B cell (primary cell): ENCODE results near the gene MUC5AC. TPM values are rescaled to one million over a fixed set of nuclear protein-coding genes. Genes with fewer than 3 reads are reported as not detected.

ENCODE experiments used
- ATAC-seq: fragments of 200-7000 bp; cut with Tn5 transposase; one replicate; pipeline ENCODE4 v1.10.0; 2021; ENCODE audit warnings: low read depth, mild to moderate bottlenecking, moderate number of reproducible peaks, moderate library complexity
- CTCF ChIA-PET: fragments of 350-600 bp; sonication (Branson Sonifier 250); formaldehyde crosslinking; loops from one replicate; lab custom pipeline; 2021; ENCODE audit warnings: antibody characterized with exemption, inconsistent platforms; lab: Charles Lee
- POLR2A ChIA-PET: fragments of 350-600 bp; sonication (Branson Sonifier 250); formaldehyde crosslinking; loops from one replicate; lab custom pipeline; 2021; ENCODE audit warnings: antibody characterized with exemption; lab: Charles Lee
- DNase-seq: peaks from one replicate; pipeline ENCODE4 v3.0.0; 2013
- H2AFZ ChIP-seq: 2 replicates; pipeline ENCODE4 v1.6.1; 2012; ENCODE audit warnings: mild to moderate bottlenecking, low read depth, low read length; ENCODE audit not compliant: insufficient read depth, poor library complexity, severe bottlenecking
- H3K27ac ChIP-seq, 2 donors: 1 replicate in 1 of 2; 2 replicates in 1 of 2; pipeline ENCODE4 v1.5.1; 2012 to 2013; ENCODE audit warnings: low read length in 2 of 2, mild to moderate bottlenecking in 2 of 2, moderate library complexity in 1 of 2
- H3K27me3 ChIP-seq, 4 experiments: fragments of 200-600 bp in 1 of 4; sonication (generic) in 1 of 4; replicated peaks in 1 of 4; 1 replicate in 2 of 4; 2 replicates in 2 of 4; pipeline versions ENCODE4 v1.6.1 to v1.7.0; 2013 to 2016; ENCODE audit warnings: low read length in 3 of 4, mild to moderate bottlenecking in 2 of 4, mixed read lengths in 1 of 4, moderate library complexity in 1 of 4; ENCODE audit not compliant: insufficient read depth in 4 of 4, control insufficient read depth in 3 of 4; ENCODE audit errors: control extremely low read depth in 1 of 4
- H3K36me3 ChIP-seq, 2 experiments: replicated peaks in 1 of 2; 1 replicate in 1 of 2; 2 replicates in 1 of 2; pipeline versions ENCODE4 v1.6.1 to v1.7.1; 2013; ENCODE audit warnings: low read length in 1 of 2; ENCODE audit not compliant: insufficient read depth in 2 of 2, control insufficient read depth in 1 of 2; ENCODE audit errors: control extremely low read depth in 1 of 2, extremely low read depth in 1 of 2
- H3K4me1 ChIP-seq, 2 donors: fragments of 200-600 bp in 1 of 2; sonication (generic) in 1 of 2; 1 replicate in 1 of 2; 2 replicates in 1 of 2; pipeline versions ENCODE4 v1.5.1 to v1.6.1; 2013 to 2017; ENCODE audit warnings: low read length in 2 of 2; ENCODE audit not compliant: control insufficient read depth in 2 of 2, insufficient read depth in 2 of 2
- H3K4me2 ChIP-seq: replicated peaks from 2 replicates; pipeline ENCODE3; 2012; ENCODE audit warnings: mild to moderate bottlenecking, low read depth, low read length; ENCODE audit not compliant: poor library complexity, severe bottlenecking
- H3K4me3 ChIP-seq, 5 experiments: fragments of 200-600 bp in 1 of 5; sonication (generic) in 1 of 5; 1 replicate in 3 of 5; 2 replicates in 2 of 5; pipeline versions ENCODE4 v1.5.1 to v1.7.0; 2011 to 2016; ENCODE audit warnings: low read length in 4 of 5, mild to moderate bottlenecking in 4 of 5, low read depth in 2 of 5, control low read depth in 1 of 5, moderate library complexity in 1 of 5; ENCODE audit not compliant: insufficient read depth in 1 of 5; ENCODE audit errors: control extremely low read depth in 1 of 5, extremely low read depth in 1 of 5
- H3K79me2 ChIP-seq: fragments of 200-600 bp; sonication (generic); one replicate; pipeline ENCODE4 v1.6.0; 2016; ENCODE audit warnings: low read length; ENCODE audit not compliant: control insufficient read depth, insufficient read depth
- H3K9ac ChIP-seq: fragments of 200-600 bp; sonication (generic); 2 replicates; pipeline ENCODE4 v1.6.1; 2017; ENCODE audit warnings: mild to moderate bottlenecking, low read length, moderate library complexity
- H3K9me3 ChIP-seq, 3 donors: one replicate each; pipeline versions ENCODE4 v1.6.1 to v1.7.1; 2013; ENCODE audit warnings: low read length in 2 of 3; ENCODE audit not compliant: control insufficient read depth in 2 of 3, insufficient read depth in 1 of 3; ENCODE audit errors: control extremely low read depth in 1 of 3
- H4K20me1 ChIP-seq: 2 replicates; pipeline ENCODE4 v1.6.0; 2012; ENCODE audit warnings: mild to moderate bottlenecking, low read length; ENCODE audit not compliant: insufficient read depth, control insufficient read depth, poor library complexity, severe bottlenecking
- H3K27ac Mint-ChIP-seq: one replicate; pipeline ENCODE4 v1.8.0; 2021; ENCODE audit warnings: mixed read lengths
- H3K27me3 Mint-ChIP-seq: one replicate; pipeline ENCODE4 v1.8.0; 2021; ENCODE audit warnings: mixed read lengths
- H3K4me1 Mint-ChIP-seq: one replicate; pipeline ENCODE4 v1.8.0; 2021; ENCODE audit warnings: mixed read lengths
- H3K4me3 Mint-ChIP-seq: one replicate; pipeline ENCODE4 v1.8.0; 2021; ENCODE audit warnings: mixed read lengths
- H3K9me3 Mint-ChIP-seq: one replicate; pipeline ENCODE4 v1.8.0; 2022; ENCODE audit warnings: mixed read lengths; ENCODE audit not compliant: insufficient read depth
- EZH2 ChIP-seq: IDR thresholded peaks from 2 replicates; pipeline ENCODE4 v1.6.1; 2012; ENCODE audit warnings: borderline replicate concordance, low read depth, mild to moderate bottlenecking, moderate library complexity, low read length; ENCODE audit not compliant: insufficient read depth, poor library complexity, severe bottlenecking
- WGBS: methylation state at CpG from one replicate; pipeline ENCODE4 v1.1.5; 2013; ENCODE audit warnings: missing lambda C conversion rate; ENCODE audit not compliant: insufficient coverage; 5-methylcytosine and 5-hydroxymethylcytosine counted together
- intact Hi-C: fragments of 100-400 bp; cut with micrococcal nuclease; formaldehyde crosslinking; loops from one replicate; pipeline ENCODE4 v1.10.0; 2022
- polyA plus RNA-seq: library from polyadenylated mRNA; depleted of rRNA; stranded (reverse); fragments of >200 nt; gene quantifications from 2 replicates; pipeline ENCODE4 v1.2.3, GENCODE V29; 2012
- total RNA-seq, 2 donors: library from RNA; stranded (reverse); fragments of 120-200 nt in 1 of 2; gene quantifications; 1 replicate in 1 of 2; 2 replicates in 1 of 2; pipeline versions ENCODE4 v1.2.3 to v1.2.4, GENCODE V29; 2013 to 2022
- TF ChIP-seq, protein P1 (sequence below): fragments of 200-600 bp; IDR thresholded peaks from one replicate; pipeline ENCODE4 v1.8.0; 2022; ENCODE audit warnings: antibody characterized with exemption, mild to moderate bottlenecking

Gene MUC5AC
- total and polyA plus RNA-seq, 2 donors (not counting 1 experiment from before 2014, with no cell fraction given) = not detected

DNA sequence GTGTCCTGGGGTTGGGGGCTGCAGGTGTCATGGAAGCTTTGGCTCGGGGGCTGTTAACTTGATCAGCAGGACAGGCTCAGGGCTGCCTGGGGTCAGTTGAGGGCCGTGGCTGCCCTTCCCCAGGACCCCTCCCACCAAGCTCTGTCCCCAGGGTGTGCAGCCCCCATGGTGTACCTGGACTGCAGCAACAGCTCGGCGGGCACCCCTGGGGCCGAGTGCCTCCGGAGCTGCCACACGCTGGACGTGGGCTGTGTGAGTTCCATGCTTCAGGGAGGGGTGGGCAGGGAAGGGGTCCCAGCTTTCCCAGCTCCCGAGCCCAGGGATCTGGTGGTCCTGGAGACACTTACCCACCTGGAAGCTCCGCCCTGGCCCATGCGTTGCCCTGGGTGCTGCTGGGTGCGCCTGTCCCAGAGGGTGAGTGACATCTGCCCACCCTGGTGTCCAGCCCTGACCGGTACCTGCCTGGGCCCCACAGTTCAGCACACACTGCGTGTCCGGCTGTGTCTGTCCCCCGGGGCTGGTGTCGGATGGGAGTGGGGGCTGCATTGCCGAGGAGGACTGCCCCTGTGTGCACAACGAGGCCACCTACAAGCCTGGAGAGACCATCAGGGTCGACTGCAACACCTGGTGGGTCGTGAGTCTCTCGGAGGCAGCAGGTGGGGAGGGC is 76.4 kb downstream of the MUC5AC start:
- TF ChIP-seq, protein P1, sequence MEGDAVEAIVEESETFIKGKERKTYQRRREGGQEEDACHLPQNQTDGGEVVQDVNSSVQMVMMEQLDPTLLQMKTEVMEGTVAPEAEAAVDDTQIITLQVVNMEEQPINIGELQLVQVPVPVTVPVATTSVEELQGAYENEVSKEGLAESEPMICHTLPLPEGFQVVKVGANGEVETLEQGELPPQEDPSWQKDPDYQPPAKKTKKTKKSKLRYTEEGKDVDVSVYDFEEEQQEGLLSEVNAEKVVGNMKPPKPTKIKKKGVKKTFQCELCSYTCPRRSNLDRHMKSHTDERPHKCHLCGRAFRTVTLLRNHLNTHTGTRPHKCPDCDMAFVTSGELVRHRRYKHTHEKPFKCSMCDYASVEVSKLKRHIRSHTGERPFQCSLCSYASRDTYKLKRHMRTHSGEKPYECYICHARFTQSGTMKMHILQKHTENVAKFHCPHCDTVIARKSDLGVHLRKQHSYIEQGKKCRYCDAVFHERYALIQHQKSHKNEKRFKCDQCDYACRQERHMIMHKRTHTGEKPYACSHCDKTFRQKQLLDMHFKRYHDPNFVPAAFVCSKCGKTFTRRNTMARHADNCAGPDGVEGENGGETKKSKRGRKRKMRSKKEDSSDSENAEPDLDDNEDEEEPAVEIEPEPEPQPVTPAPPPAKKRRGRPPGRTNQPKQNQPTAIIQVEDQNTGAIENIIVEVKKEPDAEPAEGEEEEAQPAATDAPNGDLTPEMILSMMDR = no peak
- no peak for TF ChIP-seq EZH2
- ATAC-seq (no peak), DNase-seq (no peak)
- H3K27me3 ChIP-seq = no peaks in the 10 kb centered on the region
- no peak overlapping the region for H3K27ac Mint-ChIP-seq
- H3K4me1 ChIP-seq = no peaks in the 10 kb centered on the region
- H4K20me1 ChIP-seq = no peaks in the 10 kb centered on the region
- H3K27ac ChIP-seq = no peak overlapping the region
- H3K9me3 ChIP-seq = no peaks in the 10 kb centered on the region
- no peak overlapping the region for H3K4me2 ChIP-seq
- H3K4me1 Mint-ChIP-seq = no peaks in the 10 kb centered on the region
- 80% methylated on average over 15 of the region's 22 CpGs for WGBS
- intact Hi-C loops = no loop called here
- H3K9me3 Mint-ChIP-seq = no peaks in the 10 kb centered on the region
- no peaks in the 10 kb centered on the region for H3K27me3 Mint-ChIP-seq
- CTCF ChIA-PET = no interaction called here
- POLR2A ChIA-PET = no interaction called here
- no peak overlapping the region for H3K4me3 Mint-ChIP-seq
- no peak overlapping the region for H3K9ac ChIP-seq
- no peaks in the 10 kb centered on the region for H3K36me3 ChIP-seq
- no peaks in the 10 kb centered on the region for H3K79me2 ChIP-seq
- H3K4me3 ChIP-seq = no peak overlapping the region
- no peak overlapping the region for H2AFZ ChIP-seq

DNA sequence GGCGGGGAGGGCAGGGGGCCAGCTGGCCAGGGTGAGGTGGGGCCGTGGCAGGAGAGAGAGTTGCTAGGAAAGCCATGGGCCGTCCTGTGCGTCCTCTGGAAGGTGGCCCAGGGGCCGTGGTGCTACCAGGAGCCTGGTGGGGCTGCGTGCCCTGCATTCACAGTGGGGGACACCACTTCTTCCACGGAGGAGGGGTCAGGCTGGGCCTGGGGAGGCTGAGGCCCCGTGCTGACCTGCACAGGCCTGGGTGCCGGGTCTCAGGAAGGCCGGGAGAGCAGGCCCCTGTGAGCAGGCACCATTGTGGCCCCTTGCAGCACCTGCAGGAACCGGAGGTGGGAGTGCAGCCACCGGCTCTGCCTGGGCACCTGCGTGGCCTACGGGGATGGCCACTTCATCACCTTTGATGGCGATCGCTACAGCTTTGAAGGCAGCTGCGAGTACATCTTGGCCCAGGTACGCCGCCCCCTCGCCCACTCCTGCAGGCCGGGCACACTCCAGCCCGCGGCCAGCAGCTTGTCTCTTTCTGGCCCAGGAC is 77.1 kb downstream of the MUC5AC start:
- DNase-seq (no peak), ATAC-seq (no peak)
- Mint-ChIP-seq H3K27me3 (no peaks in the 10 kb centered on the region), H3K4me3 (no peak overlapping the region), H3K27ac (no peak overlapping the region), H3K9me3 (no peaks in the 10 kb centered on the region), H3K4me1 (no peaks in the 10 kb centered on the region)
- Histone ChIP-seq H3K27ac (no peak overlapping the region), H3K4me1 (no peaks in the 10 kb centered on the region), H3K4me3 (no peak overlapping the region), H3K79me2 (no peaks in the 10 kb centered on the region), H2AFZ (no peak overlapping the region), H3K9me3 (no peaks in the 10 kb centered on the region), H3K9ac (no peak overlapping the region), H3K4me2 (no peak overlapping the region), H3K36me3 (no peaks in the 10 kb centered on the region), H4K20me1 (no peaks in the 10 kb centered on the region), H3K27me3 (no peaks in the 10 kb centered on the region)
- intact Hi-C loops = no loop called here
- WGBS = 89% methylated on average over 21 of the region's 23 CpGs
- TF ChIP-seq, protein P1 = no peak
- no peak for TF ChIP-seq EZH2
- ChIA-PET POLR2A (no interaction called here), CTCF (no interaction called here)
